Loucy (cell line): ENCODE measurements around the gene PNMA1.

Source experiments
- H2AFZ ChIP-seq: fragments of 200-600 bp; sonication (generic); 2 replicates; pipeline ENCODE4 v1.6.0; 2016; ENCODE audit warnings: antibody characterized with exemption, mild to moderate bottlenecking, low read length, moderate library complexity
- H3F3A ChIP-seq: fragments of 200-600 bp; 2 replicates; pipeline ENCODE4 v1.6.0; 2016; ENCODE audit warnings: antibody characterized with exemption, low read depth, mild to moderate bottlenecking
- H3K27me3 ChIP-seq: fragments of 200-600 bp; sonication (generic); 2 replicates; pipeline ENCODE4 v1.6.1; 2014; ENCODE audit warnings: low read length, mild to moderate bottlenecking; ENCODE audit not compliant: insufficient read depth, poor library complexity, severe bottlenecking
- H3K36me3 ChIP-seq: fragments of 200-600 bp; sonication (generic); 2 replicates; pipeline ENCODE4 v1.6.1; 2016; ENCODE audit warnings: low read length; ENCODE audit not compliant: insufficient read depth
- H3K4me1 ChIP-seq: fragments of 200-600 bp; sonication (generic); 2 replicates; pipeline ENCODE4 v1.5.1; 2014; ENCODE audit warnings: low read length, mild to moderate bottlenecking; ENCODE audit not compliant: insufficient read depth, poor library complexity, severe bottlenecking
- H3K4me2 ChIP-seq: fragments of 200-600 bp; sonication (generic); 2 replicates; pipeline ENCODE4 v1.6.0; 2014; ENCODE audit warnings: antibody characterized with exemption, low read length, low read depth, mild to moderate bottlenecking; ENCODE audit not compliant: poor library complexity, severe bottlenecking
- H3K4me3 ChIP-seq: fragments of 200-600 bp; sonication (generic); 2 replicates; pipeline ENCODE4 v1.5.1; 2014; ENCODE audit warnings: low read length, mild to moderate bottlenecking, mixed read lengths; ENCODE audit not compliant: poor library complexity, severe bottlenecking
- H3K79me2 ChIP-seq: fragments of 200-600 bp; sonication (generic); 2 replicates; pipeline ENCODE4 v1.6.1; 2014; ENCODE audit warnings: low read length; ENCODE audit not compliant: insufficient read depth
- H3K9ac ChIP-seq: fragments of 200-600 bp; sonication (generic); 2 replicates; pipeline ENCODE4 v1.6.0; 2014; ENCODE audit warnings: mild to moderate bottlenecking, low read depth, low read length, moderate library complexity; ENCODE audit not compliant: poor library complexity, severe bottlenecking
- H3K9me2 ChIP-seq: fragments of 200-600 bp; sonication (generic); replicated peaks from 2 replicates; pipeline ENCODE4 v1.6.1; 2016; ENCODE audit warnings: low read depth, low read length, mixed read lengths
- H3K9me3 ChIP-seq: fragments of 200-600 bp; sonication (generic); 2 replicates; pipeline ENCODE4 v1.6.1; 2014; ENCODE audit warnings: mild to moderate bottlenecking, antibody characterized with exemption, low read length, low read depth; ENCODE audit not compliant: insufficient read depth
- H4K20me1 ChIP-seq: fragments of 200-600 bp; sonication (generic); 2 replicates; pipeline ENCODE4 v1.6.0; 2014; ENCODE audit warnings: antibody characterized with exemption, low read length, mild to moderate bottlenecking; ENCODE audit not compliant: insufficient read depth, poor library complexity, severe bottlenecking
- CTCF ChIP-seq: fragments of 200-600 bp; sonication (generic); conservative IDR thresholded peaks from 2 replicates; pipeline ENCODE4 v1.5.1; 2014; ENCODE audit warnings: mild to moderate bottlenecking, antibody characterized with exemption, low read length
- EZH2phosphoT487 ChIP-seq: fragments of 200-600 bp; IDR thresholded peaks from 2 replicates; pipeline ENCODE4 v1.6.1; 2018; ENCODE audit warnings: antibody characterized with exemption, mild to moderate bottlenecking, moderate library complexity, borderline replicate concordance

PNMA1 gene

DNA sequence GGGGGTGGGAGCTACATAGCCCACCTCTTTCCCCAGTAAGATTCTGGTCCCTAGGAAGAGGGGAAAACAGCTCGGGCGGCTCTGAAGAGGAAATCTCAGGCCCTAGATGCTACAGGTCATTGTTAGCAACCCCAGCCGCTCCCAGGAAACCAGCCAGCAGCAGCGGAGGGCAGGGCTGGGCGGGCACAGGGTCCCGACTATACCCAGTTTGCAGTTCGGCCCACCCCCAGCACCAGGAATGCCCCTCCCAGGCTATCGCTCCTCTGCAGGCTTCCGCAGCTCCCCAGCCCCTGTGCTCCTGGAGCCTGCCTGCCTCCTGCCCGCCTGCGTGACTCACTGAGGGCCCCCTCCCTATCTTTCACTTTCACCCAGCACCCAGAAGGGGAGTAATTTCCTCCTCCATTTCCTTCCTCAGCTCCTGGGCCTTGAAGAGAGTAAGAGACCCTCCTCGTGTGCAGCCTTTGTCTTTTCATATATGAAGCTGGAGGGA, 27.2 kb upstream of the PNMA1 start:
- Histone ChIP-seq H3K9me2 (no peaks in the 10 kb centered on the region), H3K9ac (peak overlapping the region; percentile 83), H3K27me3 (no peaks in the 10 kb centered on the region), H3F3A (peaks cover 26% of the 10 kb centered on the region), H3K4me1 (peaks cover 58% of the 10 kb centered on the region), H2AFZ (no peak overlapping the region), H3K9me3 (no peaks in the 10 kb centered on the region), H3K36me3 (peaks cover 41% of the 10 kb centered on the region; the same call in 1 of the 2 replicates), H3K79me2 (peaks cover 92% of the 10 kb centered on the region), H3K4me2 (peak overlapping the region; percentile 98), H4K20me1 (peaks cover 63% of the 10 kb centered on the region), H3K4me3 (peak overlapping the region; percentile 75)
- TF ChIP-seq EZH2phosphoT487 = no peak
- no peak for TF ChIP-seq CTCF

- Histone ChIP-seq H3K9me2 (no peaks in the 10 kb centered on the region), H3K27me3 (no peaks in the 10 kb centered on the region), H3K4me2 (peak overlapping the region; percentile 98), H3F3A (peaks cover 26% of the 10 kb centered on the region), H3K36me3 (peaks cover 47% of the 10 kb centered on the region; the same call in 1 of the 2 replicates), H3K4me1 (peaks cover 51% of the 10 kb centered on the region), H3K9ac (peak overlapping the region; percentile 83), H4K20me1 (peaks cover 57% of the 10 kb centered on the region), H3K4me3 (peak overlapping the region; percentile 75), H3K9me3 (no peaks in the 10 kb centered on the region), H3K79me2 (peaks cover 87% of the 10 kb centered on the region), H2AFZ (no peak overlapping the region)
- TF ChIP-seq EZH2phosphoT487 (no peak), CTCF (no peak)
These were observed 26.6 kb upstream of the PNMA1 start for GRCh38 chr14:73740618-73741326.

GRCh38 chr14:73739899-73740617, 25.9 kb upstream of the PNMA1 start:
- Histone ChIP-seq H3K9me2 (no peaks in the 10 kb centered on the region), H3F3A (peaks cover 26% of the 10 kb centered on the region), H3K4me3 (no peak overlapping the region), H2AFZ (no peak overlapping the region), H3K9me3 (no peaks in the 10 kb centered on the region), H3K27me3 (no peaks in the 10 kb centered on the region), H3K4me2 (peak overlapping the region; percentile 98), H3K79me2 (peaks cover 85% of the 10 kb centered on the region), H3K36me3 (peaks cover 52% of the 10 kb centered on the region; the same call in 1 of the 2 replicates), H3K9ac (peak overlapping the region; percentile 83), H4K20me1 (peaks cover 52% of the 10 kb centered on the region), H3K4me1 (peaks cover 44% of the 10 kb centered on the region)
- TF ChIP-seq CTCF (no peak), EZH2phosphoT487 (no peak)
